ENCODE data around the gene ZNF692.
"Not testable (repeated sequence)": the region's sequence is repeated elsewhere in the genome, so short reads cannot be mapped to it uniquely, and the experiment has no call there.

The ZNF692 gene, protein sequence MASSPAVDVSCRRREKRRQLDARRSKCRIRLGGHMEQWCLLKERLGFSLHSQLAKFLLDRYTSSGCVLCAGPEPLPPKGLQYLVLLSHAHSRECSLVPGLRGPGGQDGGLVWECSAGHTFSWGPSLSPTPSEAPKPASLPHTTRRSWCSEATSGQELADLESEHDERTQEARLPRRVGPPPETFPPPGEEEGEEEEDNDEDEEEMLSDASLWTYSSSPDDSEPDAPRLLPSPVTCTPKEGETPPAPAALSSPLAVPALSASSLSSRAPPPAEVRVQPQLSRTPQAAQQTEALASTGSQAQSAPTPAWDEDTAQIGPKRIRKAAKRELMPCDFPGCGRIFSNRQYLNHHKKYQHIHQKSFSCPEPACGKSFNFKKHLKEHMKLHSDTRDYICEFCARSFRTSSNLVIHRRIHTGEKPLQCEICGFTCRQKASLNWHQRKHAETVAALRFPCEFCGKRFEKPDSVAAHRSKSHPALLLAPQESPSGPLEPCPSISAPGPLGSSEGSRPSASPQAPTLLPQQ

DNA sequence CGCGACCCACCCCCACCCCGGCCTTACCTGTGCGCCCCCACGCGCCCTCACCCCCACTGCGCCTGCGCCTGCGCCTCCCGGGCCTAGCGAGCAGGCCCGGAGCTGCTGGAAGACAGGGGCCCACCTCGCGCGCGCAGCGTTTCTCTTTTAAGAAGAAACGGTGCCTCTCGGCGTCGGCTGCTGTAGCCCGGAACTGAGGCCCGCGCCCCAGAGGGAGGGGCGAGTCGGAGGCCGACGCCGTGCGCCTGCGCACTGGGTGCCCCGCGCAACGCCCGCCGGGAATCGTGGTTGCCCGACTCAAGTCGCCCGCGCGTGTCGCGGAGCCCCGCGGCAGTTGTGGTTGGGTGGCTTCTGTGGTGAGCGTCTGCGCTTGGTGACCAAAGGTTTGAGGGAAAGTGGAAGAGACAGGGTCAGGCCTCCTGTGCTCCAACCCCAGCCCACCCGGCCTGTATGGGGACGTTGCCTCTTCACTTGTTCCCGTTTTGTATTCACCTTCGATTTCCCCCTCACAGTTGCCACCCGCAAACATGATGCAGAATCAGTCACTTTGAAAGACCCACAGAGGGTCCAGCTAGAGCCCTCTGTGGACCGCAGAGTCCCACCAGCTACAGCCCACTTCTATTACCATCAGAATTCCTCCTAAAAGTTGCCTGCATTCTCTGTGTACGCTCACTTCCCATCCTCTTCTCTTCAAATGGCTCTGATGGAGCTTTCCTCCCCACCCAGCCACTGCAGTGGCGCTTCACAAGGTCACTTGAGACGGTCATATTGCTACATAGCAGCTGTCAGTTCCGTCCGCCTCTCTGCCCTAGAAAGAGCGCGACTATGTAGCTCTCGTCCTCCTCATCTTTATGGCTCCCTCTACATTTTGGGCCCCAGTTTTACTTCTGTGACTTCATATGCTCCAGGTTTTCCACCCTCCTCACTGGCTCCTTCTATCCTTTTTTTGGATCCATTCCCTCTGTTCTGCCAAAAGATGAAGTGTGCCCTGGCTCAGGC, at the start of gene ZNF692:
ZNF692 (minus strand) TSS at position 195 of the 999 bp plus-strand sequence. CDS start 776 bp downstream, outside the sequence.
- DNase-seq, result peak; percentile 96

DNA sequence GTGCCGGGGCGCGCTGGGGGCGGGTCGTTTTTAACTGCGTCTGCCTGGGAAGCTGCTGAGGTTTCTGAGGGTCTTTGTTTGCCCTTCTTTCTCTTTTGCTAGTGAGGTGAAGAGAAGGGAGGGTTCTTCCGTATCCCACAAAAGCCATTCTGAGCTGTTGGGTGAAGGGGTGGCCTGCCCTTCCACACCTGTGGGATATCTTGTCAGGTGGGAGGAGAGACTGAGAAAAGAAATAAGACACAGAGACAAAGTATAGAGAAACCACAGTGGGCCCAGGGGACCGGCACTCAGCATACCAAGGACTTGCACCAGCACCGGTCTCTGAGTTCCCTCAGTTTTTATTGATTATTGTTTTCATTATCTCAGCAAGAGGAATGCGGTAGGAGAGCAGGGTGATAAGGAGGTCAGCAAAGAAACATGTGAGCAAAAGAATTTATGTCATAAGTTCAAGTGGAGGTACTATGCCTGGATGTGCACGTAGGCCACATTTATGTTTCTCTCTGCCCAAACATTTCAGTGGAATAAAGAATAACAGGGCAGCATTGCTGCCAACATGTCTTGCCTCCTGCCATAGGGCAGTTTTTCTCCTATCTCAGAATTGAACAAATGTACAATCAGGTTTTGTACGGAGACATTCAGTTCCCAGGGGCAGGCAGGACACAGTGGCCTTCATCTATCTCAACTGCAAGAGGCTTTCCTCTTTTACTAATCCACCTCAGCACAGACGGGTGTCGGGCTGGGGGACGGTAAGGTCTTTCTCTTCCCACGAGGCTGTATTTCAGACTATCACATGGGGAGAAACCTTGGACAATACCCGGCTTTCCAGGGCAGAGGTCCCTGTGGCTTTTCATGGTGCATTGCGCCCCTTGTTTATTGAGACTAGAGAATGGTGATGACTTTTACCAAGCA, 48.1 kb upstream of the ZNF692 start:
- DNase-seq, result peak; percentile 67

DNA sequence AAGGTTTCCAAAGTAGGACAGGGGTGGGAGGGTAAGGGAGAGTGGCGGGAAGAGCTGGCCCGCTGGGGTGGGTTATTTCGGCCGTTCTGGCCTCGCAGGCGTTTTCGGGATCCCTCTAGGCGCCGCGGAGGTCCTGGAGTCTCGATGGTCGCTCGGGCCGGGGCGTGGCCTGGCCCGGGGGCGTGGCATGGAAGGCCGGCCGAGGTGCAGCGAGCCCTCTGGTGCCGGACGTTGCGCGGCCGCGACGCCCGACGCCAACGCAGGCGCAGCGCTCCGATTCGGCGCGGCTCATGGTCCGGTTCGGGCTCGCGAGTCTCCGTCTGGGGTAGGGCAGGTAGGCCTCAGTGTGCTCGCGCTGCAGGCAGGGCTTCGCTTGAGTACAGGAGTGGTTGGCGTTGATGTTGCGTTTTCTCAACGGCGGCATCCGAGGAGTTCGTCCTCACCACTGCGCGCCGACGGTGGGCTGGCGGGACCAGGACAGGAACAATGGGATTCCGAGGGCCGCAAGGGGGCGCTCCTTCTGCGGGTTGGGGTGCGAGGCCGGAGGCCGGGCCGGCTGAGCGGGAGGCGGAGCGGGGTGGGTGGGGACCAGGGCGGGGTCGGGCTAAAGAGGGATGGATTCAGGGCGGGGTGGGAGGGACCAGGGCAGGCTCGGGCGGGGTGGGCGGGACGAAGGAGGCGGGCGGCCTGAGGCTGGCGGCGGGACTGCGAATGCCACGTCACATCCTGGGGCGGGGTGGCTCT, 47.3 kb upstream of the ZNF692 start, which contains the start of gene PGBD2:
PGBD2 (plus strand) TSS at position 227 of the 744 bp plus-strand sequence. CDS start 7,628 bp downstream, outside the sequence.
- DNase-seq, result peak; percentile 67

DNA sequence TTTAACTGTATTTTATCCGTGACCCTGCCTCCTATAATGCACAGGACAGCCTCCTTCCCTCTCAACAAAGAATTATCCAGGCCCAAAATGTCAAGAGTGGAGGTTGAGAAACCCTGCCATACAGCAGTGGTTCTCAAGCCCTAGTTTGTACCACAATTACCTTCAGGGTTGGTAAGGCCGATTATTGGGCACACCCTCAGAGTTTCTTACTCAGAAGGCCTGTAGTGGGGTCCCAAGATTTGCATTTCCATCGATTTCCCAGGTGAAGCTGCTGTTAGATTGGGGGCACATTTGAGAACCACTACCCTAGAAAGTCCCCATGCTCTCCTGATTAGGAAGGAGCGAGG, 46.8 kb upstream of the ZNF692 start:
- no peak for DNase-seq

DNA sequence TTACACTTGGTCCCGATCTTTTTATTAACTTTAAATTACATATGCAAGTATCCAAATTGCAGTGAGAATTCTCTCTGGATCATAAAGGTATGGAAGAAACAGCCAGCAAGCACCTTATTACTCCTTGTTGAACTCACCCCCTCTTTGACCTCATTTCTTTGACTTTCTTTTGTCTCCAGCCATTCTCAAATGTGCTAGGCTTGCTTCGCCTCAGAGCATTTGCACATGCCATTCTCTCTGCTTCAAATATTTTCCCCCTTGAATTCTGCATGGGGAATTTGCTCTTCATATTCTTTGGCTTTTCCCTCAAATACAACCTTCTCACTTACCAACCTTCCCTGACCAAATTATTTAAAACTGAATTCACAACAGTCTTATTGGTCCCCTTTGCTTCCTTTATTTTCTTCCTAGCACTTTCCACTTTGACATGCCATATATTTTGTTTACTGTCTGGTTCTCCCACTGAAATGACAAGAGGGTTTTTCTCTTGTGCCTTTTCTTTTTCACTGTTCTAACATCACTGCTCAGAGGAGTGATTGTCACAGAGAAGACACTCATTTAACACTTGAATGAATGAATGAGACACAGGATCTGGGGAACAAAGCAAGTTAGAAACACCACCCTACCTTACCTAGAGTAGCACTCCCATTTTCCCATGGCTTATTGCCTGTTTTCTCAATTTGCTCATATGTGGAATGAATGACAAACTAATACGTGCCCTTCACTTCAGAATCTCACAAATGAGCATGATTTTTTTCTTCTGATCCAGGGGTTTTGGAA, 45.7 kb upstream of the ZNF692 start:
- DNase-seq, result no peak

DNA sequence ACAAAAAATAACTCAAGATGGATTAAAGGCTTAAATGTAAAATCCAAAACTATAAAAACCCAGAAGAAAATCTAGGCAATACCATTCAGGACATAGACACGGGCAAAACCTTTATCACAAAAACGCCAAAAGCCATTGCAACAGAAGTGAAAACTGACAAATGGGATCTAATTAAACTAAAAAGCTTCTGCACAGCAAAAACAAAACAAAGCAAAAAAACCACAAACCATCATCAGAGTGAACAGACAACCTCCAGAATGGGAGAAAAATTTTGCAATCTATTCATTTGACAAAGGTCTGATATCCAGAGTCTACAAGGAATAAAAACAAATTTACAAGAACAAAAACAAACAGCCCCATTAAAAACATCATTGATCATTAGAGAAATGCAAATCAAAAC, 42.7 kb upstream of the ZNF692 start:
- no peak for DNase-seq

- no peak for DNase-seq
Observed at GRCh38 chr1:248900637-248901036, 41.8 kb upstream of the ZNF692 start.

GRCh38 chr1:248897412-248898337, 38.8 kb upstream of the ZNF692 start:
- DNase-seq, result no peak

GRCh38 chr1:248894837-248895236, 36.0 kb upstream of the ZNF692 start:
- DNase-seq, result no peak

GRCh38 chr1:248892590-248892989, 33.7 kb upstream of the ZNF692 start:
- no peak for DNase-seq

DNA sequence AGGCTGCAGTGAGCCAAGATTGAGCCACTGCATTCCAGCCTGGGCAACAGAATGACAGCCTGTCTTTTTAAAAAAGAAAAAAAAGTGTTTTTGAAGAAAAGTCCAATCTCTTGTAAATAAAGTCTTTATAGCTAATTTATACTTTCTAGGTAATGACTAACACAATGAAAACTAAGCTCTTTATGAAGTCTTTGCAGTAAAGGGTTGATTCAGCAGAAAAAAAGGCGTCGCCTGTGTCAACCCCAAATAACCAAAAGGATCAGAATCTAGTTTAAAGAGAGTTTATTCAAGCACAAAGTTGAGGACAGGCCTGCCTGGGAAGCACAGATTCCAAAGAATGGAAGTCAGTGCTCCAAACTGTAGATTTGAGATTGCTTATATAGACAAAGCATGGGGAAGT, 32.9 kb upstream of the ZNF692 start:
- no peak for DNase-seq

GRCh38 chr1:248890549-248891498, 31.9 kb upstream of the ZNF692 start:
- DNase-seq, result no peak

- DNase-seq, result not testable (repeated sequence)
Observed at GRCh38 chr1:248889914-248890243, 31.0 kb upstream of the ZNF692 start.

GRCh38 chr1:248886237-248886895, 27.5 kb upstream of the ZNF692 start:
- DNase-seq, result no peak

DNA sequence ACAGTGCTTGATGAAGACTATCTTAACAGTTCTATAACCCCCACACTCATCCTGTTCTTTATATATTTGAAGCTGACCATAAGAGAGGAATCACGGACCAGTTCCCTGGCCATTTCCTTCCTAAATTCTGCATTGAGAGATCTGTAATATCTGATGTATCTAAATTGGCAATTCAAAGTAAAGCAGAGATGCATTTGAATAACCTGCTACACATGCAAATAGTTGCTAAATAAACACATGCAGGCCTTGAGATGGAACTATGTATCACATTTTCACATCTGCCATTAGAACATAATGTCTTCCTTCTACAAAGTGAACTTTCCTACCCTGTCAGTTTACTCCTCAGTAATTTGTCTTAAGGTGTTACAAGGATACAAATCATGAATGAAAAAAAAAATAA, 26.8 kb upstream of the ZNF692 start:
- no peak for DNase-seq

- DNase-seq, result no peak
Observed at GRCh38 chr1:248884632-248885295, 25.9 kb upstream of the ZNF692 start.

- DNase-seq, result not testable (repeated sequence)
Observed at GRCh38 chr1:248882427-248882826, 23.5 kb upstream of the ZNF692 start.
